ENCODE measurements around the gene NUF2. TPM values are rescaled to one million over a fixed set of nuclear protein-coding genes. Genes with fewer than 3 reads are reported as not detected.
A peak's percentile ranks its signal among the peaks of the same experiment; 100 is the strongest.

NUF2 gene
- polyA plus RNA-seq, 1 donor (not counting 4 experiments of a cell fraction or from before 2014, with no cell fraction given): 10.6 TPM

DNA sequence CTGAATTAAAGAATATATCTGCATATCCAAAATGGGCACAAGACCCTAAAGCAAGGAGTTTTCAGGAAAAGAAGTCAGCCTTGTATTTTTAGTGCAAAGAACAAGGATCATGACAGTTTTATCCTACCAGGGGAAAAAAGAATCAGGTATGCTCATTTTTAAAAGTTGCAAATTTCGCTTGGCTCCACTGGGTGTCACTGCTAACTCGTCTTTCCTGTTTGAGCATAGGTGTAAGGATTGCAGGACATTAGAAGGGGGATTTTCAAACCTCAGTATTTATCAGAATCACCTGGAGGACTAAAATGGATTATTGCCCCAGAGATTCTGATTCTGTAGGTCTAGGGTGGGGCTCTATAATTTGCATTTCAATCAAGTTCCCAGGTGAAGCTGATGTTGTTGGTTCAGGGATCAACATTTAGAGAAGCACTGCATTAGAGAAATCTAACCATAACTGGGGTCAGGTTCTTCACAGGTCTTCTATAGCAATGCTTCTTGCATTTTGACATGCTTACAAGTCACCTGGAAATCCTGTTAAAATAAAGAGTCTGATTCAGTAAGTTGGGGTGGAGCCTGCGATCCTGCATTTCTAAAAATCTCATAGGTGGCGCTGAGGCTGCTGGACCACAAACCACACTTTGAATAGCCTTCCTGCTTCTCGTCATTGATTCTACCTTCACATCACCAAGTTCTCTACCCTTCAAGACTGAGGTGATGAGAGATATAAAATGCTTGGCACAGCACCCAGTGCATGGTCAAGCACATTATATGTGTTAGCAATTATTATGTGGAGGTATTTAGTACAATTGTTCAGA lies 39.6 kb downstream of the NUF2 start:
- H3K9me3 ChIP-seq (ENCODE audit: control insufficient read depth, low read depth, low read length): no peaks in the 10 kb centered on the region
- H3K4me3 ChIP-seq (ENCODE audit: control insufficient read depth in 2 of 3, extremely low read depth in 1 of 3, insufficient read depth in 2 of 3, low read depth in 1 of 3, low read length in 3 of 3): no peak overlapping the region
- no peaks in the 10 kb centered on the region for H3K79me2 ChIP-seq (ENCODE audit: control insufficient read depth, insufficient read depth, low read length)
- H3K9me1 ChIP-seq (ENCODE audit: control insufficient read depth, extremely low read depth, insufficient read depth, low read length): no peaks in the 10 kb centered on the region
- no peaks in the 10 kb centered on the region for H4K20me1 ChIP-seq (ENCODE audit: control insufficient read depth, extremely low read depth, insufficient read depth, low read length)
- H3K9ac ChIP-seq (ENCODE audit: control insufficient read depth, extremely low read depth, insufficient read depth, low read length): no peak overlapping the region
- FAIRE-seq: no peak
- TF ChIP-seq, protein P1, sequence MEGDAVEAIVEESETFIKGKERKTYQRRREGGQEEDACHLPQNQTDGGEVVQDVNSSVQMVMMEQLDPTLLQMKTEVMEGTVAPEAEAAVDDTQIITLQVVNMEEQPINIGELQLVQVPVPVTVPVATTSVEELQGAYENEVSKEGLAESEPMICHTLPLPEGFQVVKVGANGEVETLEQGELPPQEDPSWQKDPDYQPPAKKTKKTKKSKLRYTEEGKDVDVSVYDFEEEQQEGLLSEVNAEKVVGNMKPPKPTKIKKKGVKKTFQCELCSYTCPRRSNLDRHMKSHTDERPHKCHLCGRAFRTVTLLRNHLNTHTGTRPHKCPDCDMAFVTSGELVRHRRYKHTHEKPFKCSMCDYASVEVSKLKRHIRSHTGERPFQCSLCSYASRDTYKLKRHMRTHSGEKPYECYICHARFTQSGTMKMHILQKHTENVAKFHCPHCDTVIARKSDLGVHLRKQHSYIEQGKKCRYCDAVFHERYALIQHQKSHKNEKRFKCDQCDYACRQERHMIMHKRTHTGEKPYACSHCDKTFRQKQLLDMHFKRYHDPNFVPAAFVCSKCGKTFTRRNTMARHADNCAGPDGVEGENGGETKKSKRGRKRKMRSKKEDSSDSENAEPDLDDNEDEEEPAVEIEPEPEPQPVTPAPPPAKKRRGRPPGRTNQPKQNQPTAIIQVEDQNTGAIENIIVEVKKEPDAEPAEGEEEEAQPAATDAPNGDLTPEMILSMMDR (optimal IDR thresholded peaks at IDR 0.05 in 1 of 3, IDR thresholded peaks at IDR 0.05 in 1 of 3, conservative IDR thresholded peaks at IDR 0.05 in 1 of 3; ENCODE audit: extremely low read depth in 1 of 3, insufficient read depth in 2 of 3, low read length in 3 of 3): peak; percentile 49 to 55 (median 54)
- TF ChIP-seq EZH2 (IDR thresholded peaks at IDR 0.05; ENCODE audit: low read length): no peak
- no peaks in the 10 kb centered on the region for H3K27me3 ChIP-seq (ENCODE audit: control insufficient read depth, extremely low read depth, insufficient read depth, low read length)
- dilution Hi-C loops (cut with MboI; ENCODE audit: extremely low pct_ligation_motif_present, low sequenced_read_pairs): no loop called here
- no peak overlapping the region for H3K4me2 ChIP-seq (ENCODE audit: control insufficient read depth, extremely low read depth, insufficient read depth, low read depth, low read length)
- DNase-seq (ENCODE audit: low read depth, low spot score): no peak
- H3K4me1 ChIP-seq (ENCODE audit: control insufficient read depth, extremely low read depth, insufficient read depth, low read length): no peaks in the 10 kb centered on the region
- no peak overlapping the region for H2AFZ ChIP-seq (ENCODE audit: control insufficient read depth, low read length)
- no peak overlapping the region for H3K27ac ChIP-seq (ENCODE audit: control insufficient read depth, insufficient read depth, low read length)
- no peaks in the 10 kb centered on the region for H3K36me3 ChIP-seq (ENCODE audit: control insufficient read depth in 2 of 2, extremely low read depth in 1 of 2, insufficient read depth in 2 of 2, low read length in 2 of 2)

DNA sequence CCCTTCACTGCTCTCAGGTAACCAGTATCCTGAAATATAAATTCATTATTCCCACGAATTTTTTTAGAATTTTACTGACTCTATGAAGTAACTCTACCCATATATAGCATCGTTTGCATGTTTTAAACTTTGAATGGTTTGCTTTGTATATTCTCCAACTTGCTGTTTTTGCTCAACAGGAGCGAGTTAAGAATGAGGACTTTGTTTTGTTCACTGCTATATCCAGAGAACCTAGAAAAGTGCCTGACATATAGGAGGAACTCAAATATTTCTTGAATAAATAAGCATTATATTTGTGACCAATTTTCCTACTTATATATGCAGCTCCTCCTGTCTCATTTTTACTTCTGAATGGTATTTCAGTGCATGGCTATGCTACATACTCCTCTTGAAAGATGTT lies 43.4 kb downstream of the NUF2 start:
- Histone ChIP-seq H3K79me2 (ENCODE audit: control insufficient read depth, insufficient read depth, low read length) (no peaks in the 10 kb centered on the region), H3K4me3 (ENCODE audit: control insufficient read depth in 2 of 3, extremely low read depth in 1 of 3, insufficient read depth in 2 of 3, low read depth in 1 of 3, low read length in 3 of 3) (no peak overlapping the region), H4K20me1 (ENCODE audit: control insufficient read depth, extremely low read depth, insufficient read depth, low read length) (no peaks in the 10 kb centered on the region), H2AFZ (ENCODE audit: control insufficient read depth, low read length) (no peak overlapping the region), H3K27me3 (ENCODE audit: control insufficient read depth, extremely low read depth, insufficient read depth, low read length) (no peaks in the 10 kb centered on the region), H3K9me3 (ENCODE audit: control insufficient read depth, low read depth, low read length) (no peaks in the 10 kb centered on the region), H3K9ac (ENCODE audit: control insufficient read depth, extremely low read depth, insufficient read depth, low read length) (no peak overlapping the region), H3K27ac (ENCODE audit: control insufficient read depth, insufficient read depth, low read length) (no peak overlapping the region), H3K36me3 (ENCODE audit: control insufficient read depth in 2 of 2, extremely low read depth in 1 of 2, insufficient read depth in 2 of 2, low read length in 2 of 2) (no peaks in the 10 kb centered on the region), H3K9me1 (ENCODE audit: control insufficient read depth, extremely low read depth, insufficient read depth, low read length) (no peaks in the 10 kb centered on the region), H3K4me1 (ENCODE audit: control insufficient read depth, extremely low read depth, insufficient read depth, low read length) (no peaks in the 10 kb centered on the region), H3K4me2 (ENCODE audit: control insufficient read depth, extremely low read depth, insufficient read depth, low read depth, low read length) (no peak overlapping the region)
- DNase-seq (ENCODE audit: low read depth, low spot score) (no peak), FAIRE-seq (no peak)
- TF ChIP-seq, protein P1 (optimal IDR thresholded peaks at IDR 0.05 in 1 of 3, IDR thresholded peaks at IDR 0.05 in 1 of 3, conservative IDR thresholded peaks at IDR 0.05 in 1 of 3; ENCODE audit: extremely low read depth in 1 of 3, insufficient read depth in 2 of 3, low read length in 3 of 3): no peak
- TF ChIP-seq EZH2 (IDR thresholded peaks at IDR 0.05; ENCODE audit: low read length): no peak
- dilution Hi-C loops (cut with MboI; ENCODE audit: extremely low pct_ligation_motif_present, low sequenced_read_pairs): no loop called here

Data from keratinocyte (primary cell).